T-helper 1 cell treated with Interleukin-12 subunit alpha and Interleukin-12 subunit beta and Interleukin-4 antibody, amounts not matched to agents 30 ng/mL and 1 ng/mL, for 36 hours (primary cell): ENCODE results near the gene ZDHHC11. TPM values are rescaled to one million over a fixed set of nuclear protein-coding genes. Genes with fewer than 3 reads are reported as not detected.
"Not testable (repeated sequence)": the region's sequence is repeated elsewhere in the genome, so short reads cannot be mapped to it uniquely, and the experiment has no call there.

ENCODE experiments used
- intact Hi-C: fragments of 100-400 bp; cut with micrococcal nuclease; formaldehyde crosslinking; loops from one replicate; pipeline ENCODE4 v1.15.1; 2024
- total RNA-seq: library from RNA; stranded (reverse); gene quantifications from 2 replicates; pipeline ENCODE4 v1.2.3, GENCODE V29; 2022

Gene ZDHHC11
- total RNA-seq, 1 donor from 2014 or later: 26.9 TPM

DNA sequence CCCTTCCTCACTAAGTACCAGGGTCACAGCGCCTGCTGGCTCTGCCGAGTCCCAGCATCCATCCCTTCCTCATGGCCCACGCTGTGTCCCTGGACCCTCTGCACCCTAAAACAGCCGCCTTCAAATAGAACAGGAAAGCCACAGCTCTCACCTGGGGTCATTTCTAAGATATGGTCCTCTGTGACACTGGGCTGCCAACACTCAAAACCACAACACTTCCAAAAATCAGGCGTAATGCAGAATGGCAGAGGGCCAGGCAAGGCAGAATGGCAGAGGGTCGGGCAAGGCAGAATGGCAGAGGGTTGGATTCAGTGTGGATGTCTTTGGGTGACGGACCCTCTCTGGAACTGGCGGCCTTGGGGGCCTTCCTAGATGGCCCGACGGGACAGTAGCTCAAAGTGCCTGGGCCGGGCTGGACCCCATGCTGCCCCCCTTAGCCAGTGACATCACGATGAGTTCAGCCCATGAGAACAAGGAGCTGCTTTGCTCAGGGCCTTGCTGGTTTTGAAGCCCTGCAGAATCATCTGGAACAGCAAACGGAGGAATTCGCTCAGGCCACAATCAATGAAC, 101.6 kb downstream of the ZDHHC11 start:
- intact Hi-C loops: no loop called here

DNA sequence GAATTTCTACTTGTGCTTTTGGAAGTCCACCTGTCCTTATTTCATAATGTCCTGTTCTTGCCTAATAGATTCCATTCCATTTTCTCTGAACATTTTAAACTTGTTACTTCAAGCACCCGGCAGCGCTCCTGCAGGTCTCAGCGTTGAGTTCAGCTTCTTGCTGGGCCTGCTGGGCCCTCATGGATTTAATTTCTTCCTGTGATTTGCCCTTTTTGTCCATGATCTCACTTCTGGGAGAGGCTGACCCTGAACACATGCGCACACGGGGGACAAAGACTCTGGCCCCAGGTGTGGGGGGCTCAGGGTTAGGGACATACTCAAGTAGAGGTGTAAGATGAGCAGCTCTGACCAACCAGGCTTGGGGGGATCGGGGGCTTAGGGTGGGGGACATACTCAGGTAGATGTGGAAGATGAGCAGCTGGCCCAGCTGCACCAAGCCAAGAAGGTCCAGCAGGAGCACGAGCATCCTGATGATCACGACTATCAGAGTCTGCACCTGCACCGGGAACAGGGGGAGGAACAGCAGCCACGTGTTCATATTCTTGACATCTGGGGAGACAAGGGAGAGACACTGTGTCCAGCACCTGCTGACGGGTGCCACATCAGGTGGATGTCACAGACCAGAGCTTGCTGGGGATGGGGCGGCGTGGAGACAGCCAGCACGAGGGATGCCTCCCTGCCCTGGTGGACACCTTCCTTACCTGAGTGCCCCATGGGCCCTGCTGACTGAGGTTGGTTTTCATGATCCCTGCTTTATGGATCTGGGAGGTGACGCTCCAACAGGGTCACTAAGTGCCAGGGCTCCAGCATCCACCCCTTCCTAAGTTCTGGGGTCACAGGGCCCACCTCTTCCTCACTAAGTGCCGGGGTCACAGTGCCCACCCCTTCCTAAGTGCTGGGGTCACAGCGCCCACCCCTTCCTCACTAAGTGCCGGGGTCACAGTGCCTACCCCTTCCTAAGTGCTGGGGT, 102.5 kb downstream of the ZDHHC11 start:
- intact Hi-C loops: not testable (repeated sequence)

DNA sequence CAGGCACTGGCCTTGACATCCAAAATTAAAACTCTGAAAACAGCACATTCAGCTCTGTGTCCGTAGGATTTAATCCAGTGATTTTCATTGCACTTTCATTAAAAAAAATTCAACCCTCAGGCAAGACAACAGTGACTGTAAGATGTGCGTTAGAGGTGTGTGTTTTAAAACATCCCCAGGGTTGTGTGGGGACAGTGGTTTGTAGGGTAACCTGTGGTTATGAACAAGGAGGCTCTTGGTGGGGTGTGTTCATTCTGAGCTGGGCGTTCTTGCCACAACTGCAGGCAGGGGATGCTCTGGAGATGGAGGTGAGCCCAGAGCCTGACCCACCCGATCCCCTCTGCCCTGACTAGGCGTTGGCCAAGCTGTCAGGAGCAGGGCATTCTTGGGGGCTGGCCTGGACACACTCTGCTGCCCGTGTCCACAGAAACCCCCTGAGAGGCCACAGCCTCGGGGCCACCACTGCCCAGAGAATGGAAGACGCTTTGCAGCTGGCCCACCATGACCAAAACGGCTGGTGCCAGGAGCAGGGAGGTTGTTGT, 103.4 kb downstream of the ZDHHC11 start:
- intact Hi-C loops: not testable (repeated sequence)

DNA sequence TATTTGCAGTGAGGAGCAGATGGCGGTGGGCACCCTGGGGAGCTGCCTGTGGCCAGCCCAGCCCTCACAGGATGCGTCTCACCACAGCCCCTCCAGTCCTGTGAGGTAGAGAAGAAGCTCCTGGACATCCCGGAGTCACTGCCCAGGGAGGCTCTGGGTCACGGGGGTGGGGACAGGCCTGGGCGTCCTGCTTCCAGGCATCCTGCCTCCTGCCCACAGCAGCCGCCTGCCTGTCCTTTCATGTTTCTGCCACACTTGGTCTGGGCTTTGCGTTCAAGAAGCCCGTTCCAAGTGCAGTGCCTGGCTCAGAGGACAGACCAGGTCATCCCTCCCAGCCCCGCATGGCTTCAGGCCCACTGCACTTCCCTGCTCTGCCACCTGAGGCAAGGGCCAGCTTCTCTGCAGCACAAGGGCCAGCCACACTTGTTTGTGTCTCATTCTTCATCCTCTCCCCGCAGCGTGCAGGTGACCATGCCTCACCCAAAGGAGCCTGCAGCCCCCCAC, 104.5 kb downstream of the ZDHHC11 start:
- intact Hi-C loops: no loop called here

Other genes with a start within 250 kb of the ZDHHC11 start
- gene CEP72, start 238.6 kb downstream of the ZDHHC11 start, total RNA-seq: 22.5 and 28.4 TPM in 2 replicates
- 0.02 TPM in 1 of 2 replicates, not detected in the other for gene TPPP, start 157.6 kb downstream of the ZDHHC11 start, total RNA-seq
- gene ZDHHC11B, start 66.3 kb downstream of the ZDHHC11 start, total RNA-seq: not detected in 2 replicates
- 62.8 and 64.3 TPM in 2 replicates for gene BRD9, start 41.8 kb upstream of the ZDHHC11 start, total RNA-seq
- 20.8 and 24.1 TPM in 2 replicates for gene TRIP13, start 41.9 kb upstream of the ZDHHC11 start, total RNA-seq
- 3.1 and 4.3 TPM in 2 replicates for gene NKD2, start 157.8 kb upstream of the ZDHHC11 start, total RNA-seq